Liver (tissue), 9 donors: Measurements from ENCODE around the gene HHAT. TPM values are rescaled to one million over a fixed set of nuclear protein-coding genes. Genes with fewer than 3 reads are reported as not detected.

Experiments used
- DNase-seq: peaks from one replicate; pipeline ENCODE4 v3.0.0-alpha.2; 2017; ENCODE audit warnings: low spot score
- H3K27ac ChIP-seq, 2 donors: one replicate each; pipeline ENCODE4 v1.7.0; 2013; ENCODE audit warnings: inconsistent platforms in 2 of 2, low read length in 2 of 2, control low read depth in 1 of 2, low read depth in 1 of 2, mild to moderate bottlenecking in 1 of 2
- H3K27me3 ChIP-seq, 4 donors: one replicate each; pipeline versions ENCODE4 v1.6.1 to v1.7.0; 2013; ENCODE audit warnings: low read length in 3 of 4, inconsistent platforms in 1 of 4, mild to moderate bottlenecking in 1 of 4, moderate library complexity in 1 of 4; ENCODE audit not compliant: control insufficient read depth in 4 of 4, insufficient read depth in 4 of 4
- H3K36me3 ChIP-seq, 4 donors: one replicate each; pipeline versions ENCODE4 v1.6.1 to v1.7.0; 2013; ENCODE audit warnings: low read length in 3 of 4, mild to moderate bottlenecking in 3 of 4, low read depth in 1 of 4, moderate library complexity in 1 of 4; ENCODE audit not compliant: control insufficient read depth in 4 of 4, insufficient read depth in 3 of 4
- H3K4me1 ChIP-seq, 4 donors: one replicate each; pipeline versions ENCODE4 v1.6.1 to v1.7.0; 2013; ENCODE audit warnings: low read length in 3 of 4, mild to moderate bottlenecking in 3 of 4, moderate library complexity in 1 of 4; ENCODE audit not compliant: control insufficient read depth in 4 of 4, insufficient read depth in 4 of 4
- H3K4me3 ChIP-seq, 3 donors: one replicate each; pipeline versions ENCODE4 v1.6.1 to v1.7.0; 2013; ENCODE audit warnings: low read length in 3 of 3, control low read depth in 1 of 3, low read depth in 1 of 3, mild to moderate bottlenecking in 1 of 3
- H3K9ac ChIP-seq, 2 donors: one replicate each; pipeline ENCODE4 v1.7.0; 2013; ENCODE audit warnings: low read length in 2 of 2, mild to moderate bottlenecking in 2 of 2, moderate library complexity in 2 of 2, control low read depth in 1 of 2, low read depth in 1 of 2
- H3K9me3 ChIP-seq, 4 donors: one replicate each; pipeline versions ENCODE4 v1.6.1 to v1.7.0; 2013; ENCODE audit warnings: low read length in 3 of 4; ENCODE audit not compliant: control insufficient read depth in 4 of 4
- ATF3 ChIP-seq: IDR thresholded peaks from 2 replicates; pipeline ENCODE4 v1.6.1; 2016; ENCODE audit warnings: antibody characterized with exemption
- CTCF ChIP-seq: fragments of 150-350 bp; IDR thresholded peaks from 2 replicates; pipeline ENCODE4 v1.5.1; 2017; ENCODE audit warnings: improper control_type of control experiment, low read depth, low read length; ENCODE audit not compliant: missing input control
- EGR1 ChIP-seq, 2 donors: IDR thresholded peaks; 2 replicates each; pipeline ENCODE4 v1.6.1; 2016 to 2018; ENCODE audit warnings: antibody characterized with exemption in 2 of 2, low read depth in 2 of 2
- FOXA1 ChIP-seq: IDR thresholded peaks from 2 replicates; pipeline ENCODE4 v1.6.1; 2016; ENCODE audit warnings: antibody characterized with exemption
- FOXA2 ChIP-seq: IDR thresholded peaks from 2 replicates; pipeline ENCODE4 v1.6.1; 2016; ENCODE audit warnings: antibody characterized with exemption
- GABPA ChIP-seq, 2 donors: IDR thresholded peaks in 1 of 2; conservative IDR thresholded peaks in 1 of 2; 2 replicates each; pipeline ENCODE4 v1.6.1; 2016; ENCODE audit warnings: antibody characterized with exemption in 2 of 2, mild to moderate bottlenecking in 1 of 2, moderate library complexity in 1 of 2
- HNF4A ChIP-seq, 2 donors: conservative IDR thresholded peaks; 2 replicates each; pipeline ENCODE4 v1.6.1; 2016; ENCODE audit warnings: antibody characterized with exemption in 2 of 2, mild to moderate bottlenecking in 2 of 2
- HNF4G ChIP-seq: IDR thresholded peaks from 2 replicates; pipeline ENCODE4 v1.6.1; 2016; ENCODE audit warnings: antibody characterized with exemption
- JUND ChIP-seq, 2 donors: IDR thresholded peaks; 2 replicates each; pipeline ENCODE4 v1.6.1; 2016; ENCODE audit warnings: antibody characterized with exemption in 2 of 2
- MAX ChIP-seq: IDR thresholded peaks from 2 replicates; pipeline ENCODE4 v1.6.1; 2016; ENCODE audit warnings: antibody characterized with exemption
- NR2F2 ChIP-seq: IDR thresholded peaks from 2 replicates; pipeline ENCODE4 v1.6.1; 2016; ENCODE audit warnings: antibody characterized with exemption
- RAD21 ChIP-seq, 2 donors: IDR thresholded peaks; 2 replicates each; pipeline ENCODE4 v1.6.1; 2016; ENCODE audit warnings: antibody characterized with exemption in 2 of 2, mild to moderate bottlenecking in 2 of 2
- REST ChIP-seq: IDR thresholded peaks from 2 replicates; pipeline ENCODE4 v1.6.1; 2016; ENCODE audit warnings: antibody characterized with exemption, mild to moderate bottlenecking
- RXRA ChIP-seq, 2 donors: IDR thresholded peaks; 2 replicates each; pipeline ENCODE4 v1.6.1; 2017 to 2018; ENCODE audit warnings: antibody characterized with exemption in 2 of 2, mild to moderate bottlenecking in 1 of 2
- SP1 ChIP-seq: IDR thresholded peaks from 2 replicates; pipeline ENCODE4 v1.6.1; 2018; ENCODE audit warnings: antibody characterized with exemption, mild to moderate bottlenecking
- TAF1 ChIP-seq: conservative IDR thresholded peaks from 2 replicates; pipeline ENCODE4 v1.6.1; 2016; ENCODE audit warnings: antibody characterized with exemption, mild to moderate bottlenecking
- YY1 ChIP-seq: IDR thresholded peaks from 2 replicates; pipeline ENCODE4 v1.6.1; 2016; ENCODE audit warnings: antibody characterized with exemption, mild to moderate bottlenecking
- ZBTB33 ChIP-seq: IDR thresholded peaks from 2 replicates; pipeline ENCODE4 v1.6.1; 2016; ENCODE audit warnings: antibody characterized with exemption
- WGBS: extraction: QIAGEN DNeasy Blood & Tissue Kit; methylation state at CpG from one replicate; pipeline ENCODE4 v1.1.7; 2013; 5-methylcytosine and 5-hydroxymethylcytosine counted together
- polyA plus RNA-seq, 2 donors: library from polyadenylated mRNA; stranded (reverse) in 1 of 2; unstranded in 1 of 2; fragments of 200-250 nt in 1 of 2; fragments of >200 nt in 1 of 2; fragmentation: Nextera tagmentation in 1 of 2; extraction: Ambion mirVana in 1 of 2; gene quantifications; one replicate each; pipeline versions ENCODE4 v1.2.1 to v1.2.3, GENCODE V29; 2013 to 2015
- total RNA-seq, 2 donors: library from RNA; depleted of rRNA; stranded (reverse); fragments of >200 nt; gene quantifications; one replicate each; pipeline ENCODE4 v1.2.3, GENCODE V29; 2014
- donor health status: healthy.
- donor health status: healthy.
- donor health status: healthy.
- donor health status: healthy.
- donor health status: healthy.

Gene HHAT
- total and polyA plus RNA-seq, 4 donors: 1.3 to 2.2 (median 1.6) TPM

GRCh38 chr1:210373628-210373877, 44.9 kb downstream of the HHAT start (continued):
- TF ChIP-seq FOXA2: no peak
- TF ChIP-seq NR2F2: no peak
- TF ChIP-seq JUND (IDR thresholded peaks at IDR 0.05): no peak

- Histone ChIP-seq H3K36me3 (no peaks in the 10 kb centered on the region), H3K9me3 (no peaks in the 10 kb centered on the region), H3K4me3 (peak overlapping the region; percentile 12 to 34 (median 18)), H3K27me3 (no peaks in the 10 kb centered on the region), H3K9ac (peak overlapping the region in 1 of 2 donors; percentile 69), H3K4me1 (peaks cover 5 to 34% (median 23%) of the 10 kb centered on the region in 4 donors), H3K27ac (peak overlapping the region; percentile 89 to 96)
- peak; percentile 52 for TF ChIP-seq MAX
- peak; percentile 50 for TF ChIP-seq YY1
- TF ChIP-seq FOXA1: peak; percentile 6
- peak; percentile 73 to 76 for TF ChIP-seq HNF4A (conservative IDR thresholded peaks at IDR 0.05)
- TF ChIP-seq SP1: peak; percentile 91
- peak; percentile 62 for TF ChIP-seq NR2F2
- no peak for TF ChIP-seq TAF1
- TF ChIP-seq ATF3: peak; percentile 85
- TF ChIP-seq FOXA2: peak; percentile 24
- TF ChIP-seq HNF4G: no peak
- TF ChIP-seq EGR1 (IDR thresholded peaks at IDR 0.05; ENCODE audit: low read depth in 2 of 2): peak; percentile 45 to 59
- TF ChIP-seq REST: peak; percentile 53
- TF ChIP-seq RAD21 (IDR thresholded peaks at IDR 0.05): peak; percentile 68 to 76
- peak; percentile 87 to 98 for TF ChIP-seq JUND (IDR thresholded peaks at IDR 0.05)
- TF ChIP-seq GABPA (IDR thresholded peaks at IDR 0.05 in 1 of 2, conservative IDR thresholded peaks at IDR 0.05 in 1 of 2): peak in 1 of 2 donors; percentile 43
- TF ChIP-seq RXRA (IDR thresholded peaks at IDR 0.05): peak; percentile 68 to 74
- peak; percentile 86 for TF ChIP-seq CTCF
- peak; percentile 83 for TF ChIP-seq ZBTB33
- 16% methylated on average over 9 of the region's 9 CpGs for WGBS
- DNase-seq: peak; percentile 37
These were observed 45.3 kb downstream of the HHAT start for GRCh38 chr1:210373878-210374599.
